NCI-H226 (cell line): ENCODE results near the gene GMDS.

Source experiments
- DNase-seq: peaks from one replicate; pipeline ENCODE4 v3.0.0-alpha.2; 2015

GMDS gene

GRCh38 chr6:2086326-2086965 is 159.0 kb downstream of the GMDS start:
- DNase-seq, result no peak

GRCh38 chr6:2085657-2086056 is 159.7 kb downstream of the GMDS start:
- DNase-seq, result no peak

- DNase-seq, result no peak
These were observed 164.0 kb downstream of the GMDS start for GRCh38 chr6:2081155-2082138.

- DNase-seq, result no peak
These were observed 166.5 kb downstream of the GMDS start for GRCh38 chr6:2078888-2079287.

GRCh38 chr6:2077826-2078225 is 167.6 kb downstream of the GMDS start:
- DNase-seq, result no peak

- DNase-seq, result no peak
These were observed 171.9 kb downstream of the GMDS start for GRCh38 chr6:2073476-2073875.

- no peak for DNase-seq
These were observed 173.0 kb downstream of the GMDS start for GRCh38 chr6:2072453-2072852.

GRCh38 chr6:2063547-2063946 is 181.9 kb downstream of the GMDS start:
- DNase-seq, result no peak

GRCh38 chr6:2061880-2062279 is 183.5 kb downstream of the GMDS start:
- DNase-seq, result no peak

GRCh38 chr6:2055911-2056310 is 189.5 kb downstream of the GMDS start:
- no peak for DNase-seq

- no peak for DNase-seq
These were observed 190.3 kb downstream of the GMDS start for GRCh38 chr6:2055143-2055542.

GRCh38 chr6:2054516-2055067 is 190.8 kb downstream of the GMDS start:
- no peak for DNase-seq

GRCh38 chr6:2053691-2054090 is 191.7 kb downstream of the GMDS start:
- no peak for DNase-seq

GRCh38 chr6:2047855-2048254 is 197.6 kb downstream of the GMDS start:
- DNase-seq, result no peak

- DNase-seq, result no peak
These were observed 201.2 kb downstream of the GMDS start for GRCh38 chr6:2044192-2044591.

GRCh38 chr6:2042956-2043648 is 202.3 kb downstream of the GMDS start:
- no peak for DNase-seq

GRCh38 chr6:2038092-2038491 is 207.3 kb downstream of the GMDS start:
- no peak for DNase-seq

- DNase-seq, result no peak
These were observed 208.0 kb downstream of the GMDS start for GRCh38 chr6:2037237-2037926.

GRCh38 chr6:2036710-2037023 is 208.7 kb downstream of the GMDS start:
- DNase-seq, result no peak

GRCh38 chr6:2035826-2036709 is 209.3 kb downstream of the GMDS start:
- no peak for DNase-seq

- no peak for DNase-seq
These were observed 210.4 kb downstream of the GMDS start for GRCh38 chr6:2035046-2035445.

GRCh38 chr6:2034256-2034655 is 211.1 kb downstream of the GMDS start:
- no peak for DNase-seq
